H54 (cell line): ENCODE measurements around the gene KRT33A.

Experiments
- DNase-seq: peaks from one replicate; pipeline ENCODE4 v3.0.0; 2011; ENCODE audit warnings: low spot score, mixed read lengths; ENCODE audit not compliant: insufficient read length
- FAIRE-seq: peaks from 3 replicates; lab custom pipeline; 2011; peaks lifted over from hg19 to GRCh38; lab: Jason Lieb, UNC
- POLR2A ChIP-seq: IDR thresholded peaks from 2 replicates; pipeline ENCODE4 v1.6.1; 2011; ENCODE audit warnings: low read depth, mild to moderate bottlenecking, low read length

KRT33A gene

GRCh38 chr17:41315814-41316445, 34.7 kb downstream of the KRT33A start:
- no peak for FAIRE-seq
- no peak for DNase-seq
- no peak for TF ChIP-seq POLR2A

DNA sequence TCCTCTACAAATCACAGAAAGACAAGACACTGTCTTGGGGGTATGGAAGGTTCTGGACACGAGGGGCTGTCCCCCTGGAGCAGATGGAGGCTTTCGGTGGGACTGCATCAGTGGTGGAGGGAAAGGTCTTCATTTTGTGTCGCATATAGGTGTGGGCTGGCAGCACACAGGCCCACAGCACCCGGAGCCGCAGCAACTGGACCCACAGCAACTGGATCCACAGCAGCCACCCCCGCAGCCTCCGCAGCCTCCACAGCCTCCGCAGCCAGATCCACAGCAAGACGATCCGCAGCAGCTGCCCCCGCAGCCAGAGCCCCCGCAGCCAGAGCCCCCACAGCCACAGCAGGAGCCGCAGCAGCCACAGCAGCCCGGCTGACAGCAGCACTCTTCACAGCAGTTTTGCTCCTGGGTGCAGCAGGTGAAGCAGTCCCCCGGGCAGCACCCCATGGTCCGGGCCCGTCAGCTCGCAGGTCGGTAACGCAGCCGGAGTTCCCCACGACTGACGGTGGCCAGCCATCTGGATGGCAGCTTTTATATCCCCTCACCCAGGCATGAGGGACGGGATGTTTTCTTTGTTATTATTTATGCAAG, 35.3 kb downstream of the KRT33A start, which contains the start of gene KRTAP17-1:
KRTAP17-1 (minus strand) TSS at position 507 of the 591 bp plus-strand sequence; CDS start at position 447, 60 bp downstream.
- no peak for TF ChIP-seq POLR2A
- FAIRE-seq (no peak), DNase-seq (no peak)

DNA sequence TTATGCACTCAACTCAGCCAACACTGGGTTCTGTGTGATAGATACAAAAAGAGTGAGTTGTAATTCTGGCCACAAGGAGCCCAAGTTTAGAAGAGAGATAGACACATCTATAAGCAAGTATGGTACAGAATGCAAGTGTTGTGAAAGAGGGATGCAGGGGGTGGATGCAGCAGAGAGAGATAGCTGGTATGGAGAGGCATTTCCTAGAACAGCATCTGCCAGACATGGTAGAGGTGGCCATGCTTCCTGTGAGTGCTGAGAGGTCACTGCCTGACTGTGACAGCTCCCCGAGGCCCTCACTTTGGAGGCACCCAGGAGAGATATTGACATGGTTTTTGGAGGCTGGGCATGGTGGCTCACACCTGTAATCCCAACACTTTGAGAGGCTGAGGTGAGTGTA, 39.5 kb downstream of the KRT33A start:
- FAIRE-seq (no peak), DNase-seq (no peak)
- TF ChIP-seq POLR2A: no peak

DNA sequence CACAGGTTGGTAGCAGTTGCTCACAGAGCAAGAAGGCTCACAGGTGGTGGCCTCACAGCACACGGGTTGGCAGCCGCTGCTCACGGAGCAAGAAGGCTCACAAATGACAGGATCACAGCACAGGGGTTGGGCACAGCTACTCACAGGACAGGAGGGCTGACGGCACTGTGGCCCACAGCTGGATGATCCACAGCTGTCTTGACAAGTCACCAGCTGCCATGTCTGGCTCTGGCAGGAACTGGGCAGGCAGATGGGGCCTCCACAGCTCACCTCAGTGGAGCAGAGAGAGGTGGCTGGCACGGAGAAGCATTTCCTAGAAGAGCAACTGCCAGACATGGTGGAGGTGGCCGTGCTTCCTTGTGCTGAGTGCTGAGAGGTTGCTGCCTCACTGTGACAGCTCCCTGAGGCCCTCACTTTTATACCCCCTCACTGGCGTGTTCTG, 41.7 kb downstream of the KRT33A start, which contains the start of gene KRTAP16-1:
KRTAP16-1 (minus strand) TSS at position 392 of the 442 bp plus-strand sequence; CDS start at position 336, 56 bp downstream.
- no peak for FAIRE-seq
- no peak for TF ChIP-seq POLR2A
- no peak for DNase-seq

DNA sequence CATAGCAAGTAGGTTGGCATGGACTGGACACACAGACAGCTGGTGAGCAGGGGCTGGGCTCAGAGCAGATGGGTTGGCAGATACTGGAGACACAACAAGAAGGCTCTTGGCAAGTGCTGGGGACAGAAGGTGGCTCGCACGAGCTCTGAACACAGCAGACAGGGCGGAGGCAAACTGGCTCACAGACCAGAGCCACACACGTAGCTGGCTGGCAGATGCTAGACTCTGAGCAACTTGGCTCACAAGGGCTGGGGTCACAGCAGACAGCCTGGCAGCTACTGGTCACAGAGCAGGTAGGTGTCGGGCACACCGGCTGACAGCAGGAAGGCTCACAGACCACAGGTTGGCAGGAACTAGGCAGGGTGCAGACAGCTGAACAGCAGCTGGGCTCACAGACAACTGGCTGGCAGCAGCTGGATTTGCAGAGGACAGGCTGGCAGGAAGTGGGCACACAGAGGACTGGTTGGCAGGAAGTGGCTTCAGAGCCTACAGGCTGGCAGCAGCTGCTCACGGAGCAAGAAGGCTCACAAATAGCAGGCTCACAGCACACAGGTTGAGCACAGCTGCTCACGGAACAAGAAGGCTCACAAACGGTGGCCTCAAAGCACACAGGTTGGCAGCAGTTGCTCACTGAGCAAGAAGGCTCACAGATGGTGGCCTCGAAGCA, 42.2 kb downstream of the KRT33A start:
- no peak for TF ChIP-seq POLR2A
- no peak for FAIRE-seq
- no peak for DNase-seq

- TF ChIP-seq POLR2A: peak; percentile 55
- DNase-seq: peak; percentile 32
- no peak for FAIRE-seq
Observed at GRCh38 chr17:41307647-41308046, 43.0 kb downstream of the KRT33A start.

DNA sequence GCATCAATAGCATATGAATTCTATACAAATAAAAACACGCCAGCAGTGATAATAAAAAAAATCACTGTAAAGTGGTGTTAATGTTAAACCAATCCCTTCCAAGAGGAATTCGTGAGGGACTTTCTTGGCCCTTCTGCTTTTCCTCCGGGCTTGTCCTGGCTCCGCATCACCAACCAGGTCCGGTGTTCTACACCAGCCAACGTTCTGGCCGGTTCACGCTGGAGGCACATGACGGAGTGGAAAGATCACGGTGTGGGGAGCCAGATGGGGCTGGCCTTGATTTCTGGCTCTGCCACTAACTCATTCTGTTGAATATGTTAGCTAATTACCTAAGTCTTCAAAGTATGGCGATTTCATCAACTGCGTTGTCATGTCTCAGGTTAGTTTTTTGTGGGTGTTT, 46.5 kb downstream of the KRT33A start:
- TF ChIP-seq POLR2A: no peak
- DNase-seq (no peak), FAIRE-seq (no peak)

GRCh38 chr17:41302981-41303380, 47.6 kb downstream of the KRT33A start:
- no peak for FAIRE-seq
- DNase-seq: no peak
- TF ChIP-seq POLR2A: no peak

DNA sequence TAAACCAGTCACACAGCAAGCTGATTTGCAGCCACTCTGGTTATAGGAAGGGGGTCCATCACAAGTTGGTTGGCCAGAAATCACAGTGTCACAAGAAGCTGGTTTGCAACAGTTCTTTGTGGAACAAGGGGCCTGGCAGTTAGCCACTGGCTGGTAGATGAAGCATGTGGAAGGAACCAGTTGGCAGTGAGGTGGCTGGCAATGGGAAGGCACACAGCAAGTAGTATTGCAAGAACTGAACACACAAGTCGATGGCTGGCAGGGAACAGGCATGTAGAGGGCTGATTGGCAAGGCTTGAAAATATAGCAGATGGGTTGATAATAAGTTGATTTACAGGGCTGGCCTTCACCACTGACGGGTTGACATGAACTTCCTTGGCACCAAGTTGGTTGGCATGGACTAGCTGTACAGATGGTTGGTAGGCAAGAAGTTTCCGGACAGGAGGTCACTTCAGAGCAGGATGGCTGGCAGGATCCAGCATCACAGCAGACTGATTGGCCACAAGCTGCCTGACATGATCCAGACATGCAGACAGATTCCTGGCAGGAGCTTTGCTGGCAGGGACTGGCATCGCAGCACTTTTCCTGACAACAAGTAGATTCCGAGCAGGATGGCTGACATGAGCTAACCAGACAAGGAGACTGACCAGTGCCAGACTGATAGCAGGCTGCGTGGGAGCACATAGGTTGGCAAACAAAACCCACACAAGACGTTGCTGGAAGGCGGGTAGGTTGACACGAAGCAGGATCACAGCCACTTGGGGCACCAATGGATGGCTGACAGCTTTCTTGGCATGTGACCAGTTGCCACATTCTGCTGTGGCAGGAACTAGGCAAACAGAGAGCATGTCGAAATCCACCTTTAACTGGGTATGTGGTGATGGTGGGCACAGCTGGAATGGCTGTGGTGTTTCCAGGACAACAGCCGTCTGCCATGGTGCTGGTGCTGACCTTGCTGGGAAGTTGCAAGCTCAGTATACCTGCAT, 48.4 kb downstream of the KRT33A start, which contains the start of gene KRTAP29-1:
KRTAP29-1 (minus strand) TSS at position 936 of the 986 bp plus-strand sequence; CDS start at position 936, 0 bp downstream.
- no peak for TF ChIP-seq POLR2A
- DNase-seq: no peak
- FAIRE-seq: no peak

GRCh38 chr17:41301204-41301790, 49.3 kb downstream of the KRT33A start:
- no peak for TF ChIP-seq POLR2A
- DNase-seq (no peak), FAIRE-seq (no peak)

- FAIRE-seq (no peak), DNase-seq (no peak)
- TF ChIP-seq POLR2A: no peak
Observed at GRCh38 chr17:41298458-41299135, 52.0 kb downstream of the KRT33A start.

- no peak for TF ChIP-seq POLR2A
- FAIRE-seq: no peak
- DNase-seq: no peak
Observed at GRCh38 chr17:41296846-41297245, 53.8 kb downstream of the KRT33A start.
